Smooth muscle cell (in vitro differentiated cells): Measurements from ENCODE around the gene PLEKHJ1. TPM values are rescaled to one million over a fixed set of nuclear protein-coding genes. Genes with fewer than 3 reads are reported as not detected.

Experiments
- DNase-seq: peaks from one replicate; lab custom pipeline; 2025; ENCODE audit not compliant: unreplicated experiment; lab: John Stamatoyannopoulos, UW
- H2AFZ ChIP-seq: fragments of 200-600 bp; sonication (generic); 2 replicates; pipeline ENCODE4 v1.6.0; 2016; ENCODE audit warnings: antibody characterized with exemption, low read depth, mild to moderate bottlenecking
- H3F3A ChIP-seq: fragments of 200-600 bp; sonication (generic); 2 replicates; pipeline ENCODE4 v1.6.0; 2017; ENCODE audit warnings: antibody characterized with exemption, low read depth
- H3K27ac ChIP-seq: fragments of 200-600 bp; sonication (generic); 2 replicates; pipeline ENCODE4 v1.5.1; 2016; ENCODE audit warnings: low read depth, mild to moderate bottlenecking
- H3K27me3 ChIP-seq: fragments of 200-600 bp; sonication (generic); 2 replicates; pipeline ENCODE4 v1.6.1; 2016; ENCODE audit warnings: low read depth, mild to moderate bottlenecking
- H3K36me3 ChIP-seq: fragments of 200-600 bp; sonication (generic); 2 replicates; pipeline ENCODE4 v1.5.1; 2016; ENCODE audit warnings: low read depth
- H3K4me1 ChIP-seq: fragments of 200-600 bp; sonication (generic); 2 replicates; pipeline ENCODE4 v1.5.1; 2016; ENCODE audit warnings: low read depth
- H3K4me2 ChIP-seq: fragments of 200-600 bp; sonication (generic); 2 replicates; pipeline ENCODE4 v1.6.0; 2016; ENCODE audit warnings: mild to moderate bottlenecking
- H3K4me3 ChIP-seq: fragments of 200-600 bp; sonication (generic); 2 replicates; pipeline ENCODE4 v1.5.1; 2016; ENCODE audit warnings: mild to moderate bottlenecking
- H3K79me2 ChIP-seq: fragments of 200-600 bp; sonication (generic); 2 replicates; pipeline ENCODE4 v1.6.0; 2016; ENCODE audit warnings: low read depth, mild to moderate bottlenecking
- H3K9ac ChIP-seq: fragments of 200-600 bp; sonication (generic); 2 replicates; pipeline ENCODE4 v1.6.0; 2016; ENCODE audit warnings: low read depth
- H3K9me3 ChIP-seq: fragments of 200-600 bp; sonication (generic); replicated peaks from 2 replicates; pipeline ENCODE4 v1.5.1; 2016; ENCODE audit warnings: low read depth
- H4K20me1 ChIP-seq: fragments of 200-600 bp; sonication (generic); 2 replicates; pipeline ENCODE4 v1.6.0; 2016; ENCODE audit warnings: low read depth
- CTCF ChIP-seq: fragments of 200-600 bp; sonication (generic); IDR thresholded peaks from 2 replicates; pipeline ENCODE4 v1.5.1; 2017; ENCODE audit warnings: borderline replicate concordance, mild to moderate bottlenecking, antibody characterized with exemption; ENCODE audit not compliant: insufficient read depth, poor library complexity, severe bottlenecking
- WGBS: methylation state at CpG from one replicate; pipeline ENCODE4 v1.1.7; 2016; ENCODE audit warnings: low lambda C conversion rate; 5-methylcytosine and 5-hydroxymethylcytosine counted together
- polyA plus RNA-seq: library from polyadenylated mRNA; unstranded; fragments of >200 nt; fragmentation: Nextera tagmentation; extraction: Ambion mirVana; gene quantifications from 2 replicates; pipeline ENCODE4 v1.2.1, GENCODE V29; 2016
- total RNA-seq: library from RNA; depleted of rRNA; stranded (reverse); fragments of >200 nt; gene quantifications from 2 replicates; pipeline ENCODE4 v1.2.3, GENCODE V29; 2014

PLEKHJ1 gene
- total and polyA plus RNA-seq, 2 experiments from 2014 or later = 38.6 to 76.5 TPM

GRCh38 chr19:2224754-2225349, 11.3 kb downstream of the PLEKHJ1 start:
- Histone ChIP-seq H3K4me2 (no peak overlapping the region), H2AFZ (no peak overlapping the region), H3K9ac (no peak overlapping the region), H3K27me3 (no peaks in the 10 kb centered on the region), H3K9me3 (no peaks in the 10 kb centered on the region), H3K4me3 (no peak overlapping the region), H3F3A (no peaks in the 10 kb centered on the region), H3K4me1 (no peaks in the 10 kb centered on the region), H3K79me2 (no peaks in the 10 kb centered on the region), H3K27ac (no peak overlapping the region), H3K36me3 (no peaks in the 10 kb centered on the region), H4K20me1 (no peaks in the 10 kb centered on the region)
- WGBS = 97% methylated on average over 13 of the region's 13 CpGs
- TF ChIP-seq CTCF = no peak
- DNase-seq = no peak

GRCh38 chr19:2223959-2224358, 12.2 kb downstream of the PLEKHJ1 start:
- 95% methylated on average over 14 of the region's 14 CpGs for WGBS
- no peak for TF ChIP-seq CTCF
- H3K36me3 ChIP-seq = no peaks in the 10 kb centered on the region

DNA sequence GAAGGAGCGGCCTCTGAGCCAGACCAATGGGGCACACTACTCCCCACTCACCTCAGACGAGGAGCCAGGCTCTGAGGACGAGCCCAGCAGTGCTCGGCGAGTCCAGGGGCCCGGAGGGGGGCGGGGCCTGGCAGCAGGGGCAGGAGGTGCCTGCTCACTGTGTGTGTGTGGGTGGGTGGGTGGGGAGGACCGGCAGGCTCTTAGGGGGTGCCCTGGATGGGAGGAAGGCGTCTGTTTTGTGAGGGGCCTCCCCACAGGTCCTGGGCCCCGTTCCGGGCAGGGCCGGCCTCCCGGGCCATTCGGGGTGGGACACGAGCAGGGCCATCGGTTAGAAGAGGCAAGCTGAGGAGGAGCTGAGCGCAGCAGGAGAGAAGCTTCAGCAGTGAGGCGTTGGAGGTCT, 12.7 kb downstream of the PLEKHJ1 start:
- H3K4me3 ChIP-seq = no peak overlapping the region
- no peaks in the 10 kb centered on the region for H3K4me1 ChIP-seq
- H3K27me3 ChIP-seq = no peaks in the 10 kb centered on the region
- H3K4me2 ChIP-seq = no peak overlapping the region
- no peaks in the 10 kb centered on the region for H3K36me3 ChIP-seq
- no peak for TF ChIP-seq CTCF
- 93% methylated on average over 18 of the region's 18 CpGs for WGBS
- no peaks in the 10 kb centered on the region for H4K20me1 ChIP-seq
- no peaks in the 10 kb centered on the region for H3K79me2 ChIP-seq
- no peak overlapping the region for H3K27ac ChIP-seq
- DNase-seq = no peak
- no peaks in the 10 kb centered on the region for H3F3A ChIP-seq
- H3K9ac ChIP-seq = no peak overlapping the region
- no peak overlapping the region for H2AFZ ChIP-seq
- no peaks in the 10 kb centered on the region for H3K9me3 ChIP-seq

More at GRCh38 chr19:2223959-2224358, 12.2 kb downstream of the PLEKHJ1 start:
- Histone ChIP-seq H3K4me3 (no peak overlapping the region), H3K79me2 (no peaks in the 10 kb centered on the region), H3K27me3 (no peaks in the 10 kb centered on the region), H3K4me2 (no peak overlapping the region), H2AFZ (no peak overlapping the region), H3K9ac (no peak overlapping the region), H4K20me1 (no peaks in the 10 kb centered on the region), H3K27ac (no peak overlapping the region), H3F3A (no peaks in the 10 kb centered on the region), H3K9me3 (no peaks in the 10 kb centered on the region), H3K4me1 (no peaks in the 10 kb centered on the region)
- DNase-seq = no peak

GRCh38 chr19:2221918-2222317, 14.2 kb downstream of the PLEKHJ1 start:
- WGBS = over 99% methylated on average over 20 of the region's 20 CpGs
- Histone ChIP-seq H2AFZ (no peak overlapping the region), H4K20me1 (no peaks in the 10 kb centered on the region), H3K27ac (no peak overlapping the region), H3K9me3 (no peaks in the 10 kb centered on the region), H3K4me1 (no peaks in the 10 kb centered on the region), H3K79me2 (no peaks in the 10 kb centered on the region), H3K36me3 (no peaks in the 10 kb centered on the region), H3F3A (no peaks in the 10 kb centered on the region), H3K27me3 (no peaks in the 10 kb centered on the region), H3K4me3 (no peak overlapping the region), H3K9ac (no peak overlapping the region), H3K4me2 (no peak overlapping the region)
- TF ChIP-seq CTCF = peak; percentile 17
- DNase-seq = no peak
